ENCODE results near the gene CPED1. TPM values are rescaled to one million over a fixed set of nuclear protein-coding genes. Genes with fewer than 3 reads are reported as not detected.
"Not testable (repeated sequence)": the region's sequence is repeated elsewhere in the genome, so short reads cannot be mapped to it uniquely, and the experiment has no call there.

Gene CPED1
- total RNA-seq, 1 experiment from 2014 or later: 0.39 TPM

DNA sequence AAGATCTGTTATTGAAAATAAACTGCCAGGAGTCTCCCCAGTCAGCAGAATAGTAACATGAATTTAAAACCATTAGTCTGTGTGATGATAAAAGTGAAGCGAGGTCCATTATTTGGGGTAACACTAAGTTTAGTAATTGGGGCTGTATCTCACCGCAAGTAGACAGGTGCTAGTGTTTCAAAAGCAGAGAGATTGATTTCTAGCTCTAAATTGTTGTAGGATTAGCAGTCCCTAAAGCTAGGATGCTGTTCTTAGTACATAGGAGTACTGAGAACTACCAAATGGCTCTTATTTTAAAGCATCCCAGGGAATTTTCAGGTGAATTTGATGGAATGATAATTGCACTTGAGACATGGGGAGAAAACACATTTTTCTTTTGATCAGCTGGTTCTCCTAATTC is 70.5 kb downstream of the CPED1 start:
- Histone ChIP-seq H3K27me3 (ENCODE audit: control insufficient read depth, insufficient read depth, low read length) (peaks cover 4% of the 10 kb centered on the region; the same call in 1 of the 2 replicates), H3K36me3 (ENCODE audit: control insufficient read depth, insufficient read depth, low read length) (no peaks in the 10 kb centered on the region), H3K9me3 (ENCODE audit: control insufficient read depth, insufficient read depth, low read depth, low read length) (no peaks in the 10 kb centered on the region), H3K4me3 (ENCODE audit: low read depth in 2 of 2, low read length in 2 of 2) (no peak overlapping the region), H3K4me1 (ENCODE audit: control insufficient read depth, insufficient read depth, low read length) (no peaks in the 10 kb centered on the region), H3K27ac (ENCODE audit: low read length) (no peak overlapping the region)
- in situ Hi-C loops (cut with HindIII; ENCODE audit: low pct_unique_long_range_greater_than_20kb, low sequenced_read_pairs) (no loop called here), intact Hi-C loops (cut with micrococcal nuclease; ENCODE audit: unreplicated experiment) (no loop called here)
- DNase-seq (ENCODE audit: low read depth, low spot score) (no peak), ATAC-seq (no peak)
- CTCF ChIA-PET: no interaction called here
- TF ChIP-seq SIN3A (IDR thresholded peaks at IDR 0.05; ENCODE audit: borderline replicate concordance, insufficient read depth, low read depth, low read length): no peak
- TF ChIP-seq POLR2AphosphoS5 (IDR thresholded peaks at IDR 0.05; ENCODE audit: low read depth, low read length): no peak
- TF ChIP-seq, protein P1, sequence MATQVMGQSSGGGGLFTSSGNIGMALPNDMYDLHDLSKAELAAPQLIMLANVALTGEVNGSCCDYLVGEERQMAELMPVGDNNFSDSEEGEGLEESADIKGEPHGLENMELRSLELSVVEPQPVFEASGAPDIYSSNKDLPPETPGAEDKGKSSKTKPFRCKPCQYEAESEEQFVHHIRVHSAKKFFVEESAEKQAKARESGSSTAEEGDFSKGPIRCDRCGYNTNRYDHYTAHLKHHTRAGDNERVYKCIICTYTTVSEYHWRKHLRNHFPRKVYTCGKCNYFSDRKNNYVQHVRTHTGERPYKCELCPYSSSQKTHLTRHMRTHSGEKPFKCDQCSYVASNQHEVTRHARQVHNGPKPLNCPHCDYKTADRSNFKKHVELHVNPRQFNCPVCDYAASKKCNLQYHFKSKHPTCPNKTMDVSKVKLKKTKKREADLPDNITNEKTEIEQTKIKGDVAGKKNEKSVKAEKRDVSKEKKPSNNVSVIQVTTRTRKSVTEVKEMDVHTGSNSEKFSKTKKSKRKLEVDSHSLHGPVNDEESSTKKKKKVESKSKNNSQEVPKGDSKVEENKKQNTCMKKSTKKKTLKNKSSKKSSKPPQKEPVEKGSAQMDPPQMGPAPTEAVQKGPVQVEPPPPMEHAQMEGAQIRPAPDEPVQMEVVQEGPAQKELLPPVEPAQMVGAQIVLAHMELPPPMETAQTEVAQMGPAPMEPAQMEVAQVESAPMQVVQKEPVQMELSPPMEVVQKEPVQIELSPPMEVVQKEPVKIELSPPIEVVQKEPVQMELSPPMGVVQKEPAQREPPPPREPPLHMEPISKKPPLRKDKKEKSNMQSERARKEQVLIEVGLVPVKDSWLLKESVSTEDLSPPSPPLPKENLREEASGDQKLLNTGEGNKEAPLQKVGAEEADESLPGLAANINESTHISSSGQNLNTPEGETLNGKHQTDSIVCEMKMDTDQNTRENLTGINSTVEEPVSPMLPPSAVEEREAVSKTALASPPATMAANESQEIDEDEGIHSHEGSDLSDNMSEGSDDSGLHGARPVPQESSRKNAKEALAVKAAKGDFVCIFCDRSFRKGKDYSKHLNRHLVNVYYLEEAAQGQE (IDR thresholded peaks at IDR 0.05; ENCODE audit: insufficient read depth in 1 of 2, low read depth in 2 of 2, low read length in 1 of 2): no peak
- TF ChIP-seq TCF7L2 (IDR thresholded peaks at IDR 0.05; ENCODE audit: low read depth, low read length): no peak
- TF ChIP-seq, protein P2, sequence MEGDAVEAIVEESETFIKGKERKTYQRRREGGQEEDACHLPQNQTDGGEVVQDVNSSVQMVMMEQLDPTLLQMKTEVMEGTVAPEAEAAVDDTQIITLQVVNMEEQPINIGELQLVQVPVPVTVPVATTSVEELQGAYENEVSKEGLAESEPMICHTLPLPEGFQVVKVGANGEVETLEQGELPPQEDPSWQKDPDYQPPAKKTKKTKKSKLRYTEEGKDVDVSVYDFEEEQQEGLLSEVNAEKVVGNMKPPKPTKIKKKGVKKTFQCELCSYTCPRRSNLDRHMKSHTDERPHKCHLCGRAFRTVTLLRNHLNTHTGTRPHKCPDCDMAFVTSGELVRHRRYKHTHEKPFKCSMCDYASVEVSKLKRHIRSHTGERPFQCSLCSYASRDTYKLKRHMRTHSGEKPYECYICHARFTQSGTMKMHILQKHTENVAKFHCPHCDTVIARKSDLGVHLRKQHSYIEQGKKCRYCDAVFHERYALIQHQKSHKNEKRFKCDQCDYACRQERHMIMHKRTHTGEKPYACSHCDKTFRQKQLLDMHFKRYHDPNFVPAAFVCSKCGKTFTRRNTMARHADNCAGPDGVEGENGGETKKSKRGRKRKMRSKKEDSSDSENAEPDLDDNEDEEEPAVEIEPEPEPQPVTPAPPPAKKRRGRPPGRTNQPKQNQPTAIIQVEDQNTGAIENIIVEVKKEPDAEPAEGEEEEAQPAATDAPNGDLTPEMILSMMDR (IDR thresholded peaks at IDR 0.05): no peak
- POLR2A ChIA-PET: no interaction called here
- no TSS peak for BruUV-seq (replicated peaks)

DNA sequence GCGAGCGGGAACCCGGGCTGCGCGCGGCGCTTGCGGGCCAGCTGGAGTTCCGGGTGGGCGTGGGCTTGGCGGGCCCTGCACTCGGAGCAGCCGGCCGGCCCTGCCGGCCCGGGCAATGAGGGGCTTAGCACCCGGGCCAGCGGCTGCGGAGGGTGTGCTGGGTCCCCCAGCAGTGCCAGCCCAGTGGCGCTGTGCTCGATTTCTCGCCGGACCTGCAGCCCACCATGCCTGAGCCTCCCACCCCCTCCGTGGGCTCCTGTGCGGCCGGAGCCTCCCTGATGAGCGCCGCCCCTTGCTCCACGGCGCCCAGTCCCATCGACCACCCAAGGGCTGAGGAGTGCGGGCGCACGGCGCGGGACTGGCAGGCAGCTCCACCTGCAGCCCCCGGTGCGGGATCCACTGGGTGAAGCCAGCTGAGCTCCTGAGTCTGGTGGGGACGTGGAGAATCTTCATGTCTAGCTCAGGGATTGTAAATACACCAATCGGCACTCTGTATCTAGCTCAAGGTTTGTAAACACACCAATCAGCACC is 71.5 kb downstream of the CPED1 start:
- H3K4me1 ChIP-seq (ENCODE audit: control insufficient read depth, insufficient read depth, low read length); intact Hi-C loops (cut with micrococcal nuclease; ENCODE audit: unreplicated experiment); H3K36me3 ChIP-seq (ENCODE audit: control insufficient read depth, insufficient read depth, low read length); POLR2A ChIA-PET; H3K27ac ChIP-seq (ENCODE audit: low read length); H3K4me3 ChIP-seq (ENCODE audit: low read depth in 2 of 2, low read length in 2 of 2); H3K27me3 ChIP-seq (ENCODE audit: control insufficient read depth, insufficient read depth, low read length); H3K9me3 ChIP-seq (ENCODE audit: control insufficient read depth, insufficient read depth, low read depth, low read length); in situ Hi-C loops (cut with HindIII; ENCODE audit: low pct_unique_long_range_greater_than_20kb, low sequenced_read_pairs); ATAC-seq; BruUV-seq (replicated peaks); DNase-seq (ENCODE audit: low read depth, low spot score); CTCF ChIA-PET: not testable (repeated sequence)

DNA sequence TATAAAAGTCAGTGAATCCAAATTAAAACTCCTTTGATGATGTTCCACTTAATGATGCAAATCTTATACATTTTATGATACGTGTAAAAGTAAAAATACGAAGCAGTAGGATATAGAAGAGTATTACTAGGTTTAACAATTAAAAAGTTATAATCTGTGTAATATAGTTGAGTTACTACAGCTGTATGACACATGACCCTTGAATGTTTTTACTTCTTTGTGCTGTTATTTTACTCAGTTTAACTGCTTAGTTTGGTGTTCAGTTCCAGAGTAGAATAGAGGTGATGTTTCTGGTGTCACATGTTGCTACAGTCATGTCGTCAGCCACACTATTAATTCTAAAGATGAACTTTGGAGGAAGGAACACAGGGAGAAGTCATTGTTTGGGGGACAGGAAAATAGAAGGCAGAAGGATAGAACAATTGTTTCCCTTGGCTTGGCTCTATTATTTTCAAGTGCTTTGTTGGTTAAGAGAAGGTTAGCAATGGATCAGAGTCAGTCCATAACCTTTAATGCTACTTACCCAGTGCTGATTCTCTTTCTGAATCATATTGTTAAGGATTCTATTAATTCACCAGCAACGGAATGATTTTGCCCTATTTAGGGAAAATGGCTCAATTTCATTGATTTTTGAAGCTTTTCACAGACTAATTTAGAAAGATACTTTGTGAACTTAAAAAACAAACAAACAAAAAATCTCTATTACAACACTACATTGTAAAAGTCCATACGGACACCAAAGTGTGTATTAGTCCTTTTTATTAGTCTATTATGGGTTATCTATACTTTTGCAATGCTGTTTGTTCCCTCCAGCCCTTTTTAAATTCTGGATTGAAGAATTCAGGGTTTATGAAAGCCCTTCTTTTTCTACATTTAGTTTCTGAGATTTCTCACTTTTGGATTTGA is 73.4 kb downstream of the CPED1 start:
- H3K4me3 ChIP-seq (ENCODE audit: low read depth in 2 of 2, low read length in 2 of 2): no peak overlapping the region
- no peaks in the 10 kb centered on the region for H3K36me3 ChIP-seq (ENCODE audit: control insufficient read depth, insufficient read depth, low read length)
- H3K27ac ChIP-seq (ENCODE audit: low read length): no peak overlapping the region
- no peak for TF ChIP-seq TCF7L2 (IDR thresholded peaks at IDR 0.05; ENCODE audit: low read depth, low read length)
- TF ChIP-seq, protein P2 (IDR thresholded peaks at IDR 0.05): no peak
- TF ChIP-seq POLR2AphosphoS5 (IDR thresholded peaks at IDR 0.05; ENCODE audit: low read depth, low read length): no peak
- TF ChIP-seq, protein P1 (IDR thresholded peaks at IDR 0.05; ENCODE audit: insufficient read depth in 1 of 2, low read depth in 2 of 2, low read length in 1 of 2): no peak
- TF ChIP-seq SIN3A (IDR thresholded peaks at IDR 0.05; ENCODE audit: borderline replicate concordance, insufficient read depth, low read depth, low read length): no peak
- peaks cover 4% of the 10 kb centered on the region; the same call in 1 of the 2 replicates for H3K27me3 ChIP-seq (ENCODE audit: control insufficient read depth, insufficient read depth, low read length)
- POLR2A ChIA-PET: no interaction called here
- H3K4me1 ChIP-seq (ENCODE audit: control insufficient read depth, insufficient read depth, low read length): no peaks in the 10 kb centered on the region
- ATAC-seq: no peak
- intact Hi-C loops (cut with micrococcal nuclease; ENCODE audit: unreplicated experiment) (no loop called here), in situ Hi-C loops (cut with HindIII; ENCODE audit: low pct_unique_long_range_greater_than_20kb, low sequenced_read_pairs) (no loop called here)
- no peak for DNase-seq (ENCODE audit: low read depth, low spot score)
- no TSS peak for BruUV-seq (replicated peaks)
- CTCF ChIA-PET: no interaction called here
- H3K9me3 ChIP-seq (ENCODE audit: control insufficient read depth, insufficient read depth, low read depth, low read length): no peaks in the 10 kb centered on the region
